ENCODE results near the gene DENND2C. TPM values are rescaled to one million over a fixed set of nuclear protein-coding genes. Genes with fewer than 3 reads are reported as not detected.

The DENND2C gene
- polyA plus RNA-seq, 1 experiment: 0.64 TPM

- TF ChIP-seq CTCF (IDR thresholded peaks at IDR 0.05; ENCODE audit: low read depth, low read length): no peak
- no peak for DNase-seq (ENCODE audit: low read depth, low spot score)
- CTCF ChIA-PET: no interaction called here
- Histone ChIP-seq H3K27ac (ENCODE audit: low read depth, low read length) (no peak overlapping the region), H3K27me3 (ENCODE audit: control insufficient read depth, insufficient read depth, low read length) (peaks cover 22% of the 10 kb centered on the region), H3K9me3 (ENCODE audit: control insufficient read depth, insufficient read depth, low read length) (no peaks in the 10 kb centered on the region), H3K4me3 (ENCODE audit: low read depth, low read length) (no peak overlapping the region)
- POLR2A ChIA-PET: no interaction called here
These were observed 18.7 kb upstream of the DENND2C start for GRCh38 chr1:114688526-114688925.

- DNase-seq (ENCODE audit: low read depth, low spot score): no peak
- Histone ChIP-seq H3K27ac (ENCODE audit: low read depth, low read length) (no peak overlapping the region), H3K4me3 (ENCODE audit: low read depth, low read length) (no peak overlapping the region), H3K9me3 (ENCODE audit: control insufficient read depth, insufficient read depth, low read length) (no peaks in the 10 kb centered on the region), H3K27me3 (ENCODE audit: control insufficient read depth, insufficient read depth, low read length) (peaks cover 24% of the 10 kb centered on the region)
- ChIA-PET POLR2A (no interaction called here), CTCF (no interaction called here)
- TF ChIP-seq CTCF (IDR thresholded peaks at IDR 0.05; ENCODE audit: low read depth, low read length): no peak
These were observed 16.0 kb upstream of the DENND2C start for GRCh38 chr1:114685851-114686250.

GRCh38 chr1:114677691-114678090, 7.8 kb upstream of the DENND2C start:
- CTCF ChIA-PET: no interaction called here
- no peak overlapping the region for H3K4me3 ChIP-seq (ENCODE audit: low read depth, low read length)
- peaks cover 10% of the 10 kb centered on the region for H3K27me3 ChIP-seq (ENCODE audit: control insufficient read depth, insufficient read depth, low read length)
- no peak for DNase-seq (ENCODE audit: low read depth, low spot score)
- POLR2A ChIA-PET: no interaction called here
- no peaks in the 10 kb centered on the region for H3K9me3 ChIP-seq (ENCODE audit: control insufficient read depth, insufficient read depth, low read length)
- TF ChIP-seq CTCF (IDR thresholded peaks at IDR 0.05; ENCODE audit: low read depth, low read length): no peak
- no peak overlapping the region for H3K27ac ChIP-seq (ENCODE audit: low read depth, low read length)

GRCh38 chr1:114676115-114676514, 6.3 kb upstream of the DENND2C start:
- H3K9me3 ChIP-seq (ENCODE audit: control insufficient read depth, insufficient read depth, low read length): no peaks in the 10 kb centered on the region
- no peak overlapping the region for H3K4me3 ChIP-seq (ENCODE audit: low read depth, low read length)
- peaks cover 8% of the 10 kb centered on the region for H3K27me3 ChIP-seq (ENCODE audit: control insufficient read depth, insufficient read depth, low read length)
- ChIA-PET POLR2A (no interaction called here), CTCF (no interaction called here)
- no peak for DNase-seq (ENCODE audit: low read depth, low spot score)
- no peak for TF ChIP-seq CTCF (IDR thresholded peaks at IDR 0.05; ENCODE audit: low read depth, low read length)
- H3K27ac ChIP-seq (ENCODE audit: low read depth, low read length): no peak overlapping the region

GRCh38 chr1:114671939-114672275, 2.1 kb upstream of the DENND2C start:
- ChIA-PET POLR2A (no interaction called here), CTCF (interaction anchor here (1.3 to 5.4 kb wide), 4 partner anchors 9 to 694 kb away, joined by 3 to 25 read pairs (median 4); no protein-coding TSS in a partner anchor)
- no peak overlapping the region for H3K4me3 ChIP-seq (ENCODE audit: low read depth, low read length)

More at GRCh38 chr1:114671939-114672275, 2.1 kb upstream of the DENND2C start:
- Histone ChIP-seq H3K27me3 (ENCODE audit: control insufficient read depth, insufficient read depth, low read length) (peaks cover 5% of the 10 kb centered on the region), H3K27ac (ENCODE audit: low read depth, low read length) (no peak overlapping the region), H3K9me3 (ENCODE audit: control insufficient read depth, insufficient read depth, low read length) (no peaks in the 10 kb centered on the region)
- TF ChIP-seq CTCF (IDR thresholded peaks at IDR 0.05; ENCODE audit: low read depth, low read length): no peak
- DNase-seq (ENCODE audit: low read depth, low spot score): no peak

All from AG04450 (cell line).